WTC11 (cell line): ENCODE measurements around the gene GFM2. TPM values are rescaled to one million over a fixed set of nuclear protein-coding genes. Genes with fewer than 3 reads are reported as not detected.
A peak's percentile ranks its signal among the peaks of the same experiment; 100 is the strongest.

Experiments
- ATAC-seq: fragments of 200-7000 bp; cut with Tn5 transposase; 2 replicates; pipeline ENCODE4 v1.10.0; 2021; ENCODE audit warnings: mild to moderate bottlenecking, moderate library complexity
- CTCF ChIA-PET: fragments of 300-600 bp; sonication (Branson Sonifier 250); formaldehyde crosslinking; loops from one replicate; lab custom pipeline; 2021; ENCODE audit warnings: antibody characterized with exemption; lab: Charles Lee
- POLR2A ChIA-PET: fragments of 350-600 bp; sonication (Branson Sonifier 250); formaldehyde crosslinking; loops from one replicate; lab custom pipeline; 2021; ENCODE audit warnings: antibody characterized with exemption; lab: Charles Lee
- DNase-seq: peaks from one replicate; pipeline ENCODE4 v3.0.0; 2021; ENCODE audit warnings: low spot score
- H3K27ac Mint-ChIP-seq: 2 replicates; pipeline ENCODE4 v1.8.0; 2021; ENCODE audit warnings: mixed read lengths
- H3K27me3 Mint-ChIP-seq: 2 replicates; pipeline ENCODE4 v1.8.0; 2021; ENCODE audit warnings: low read depth, mild to moderate bottlenecking, moderate library complexity, mixed read lengths
- H3K36me3 Mint-ChIP-seq: 2 replicates; pipeline ENCODE4 v1.8.0; 2021; ENCODE audit warnings: mixed read lengths
- H3K4me1 Mint-ChIP-seq: 2 replicates; pipeline ENCODE4 v1.8.0; 2022; ENCODE audit warnings: mixed read lengths
- H3K4me3 Mint-ChIP-seq: 2 replicates; pipeline ENCODE4 v1.8.0; 2021; ENCODE audit warnings: mild to moderate bottlenecking, moderate library complexity, mixed read lengths
- H3K9me3 Mint-ChIP-seq: 2 replicates; pipeline ENCODE4 v1.8.0; 2021; ENCODE audit warnings: mixed read lengths
- ELF4 ChIP-seq: sonication (generic); formaldehyde crosslinking; IDR thresholded peaks from 2 replicates; pipeline ENCODE4 v1.8.1; 2022; ENCODE audit warnings: low read depth, mild to moderate bottlenecking, moderate library complexity, missing genetic modification reagents
- ETV6 ChIP-seq: sonication (generic); formaldehyde crosslinking; IDR thresholded peaks from 2 replicates; pipeline ENCODE4 v1.8.1; 2022; ENCODE audit warnings: mild to moderate bottlenecking, missing genetic modification reagents
- FOXJ3 ChIP-seq: sonication (generic); formaldehyde crosslinking; IDR thresholded peaks from 2 replicates; pipeline ENCODE4 v1.9.0; 2021; ENCODE audit warnings: missing genetic modification reagents, mild to moderate bottlenecking, borderline replicate concordance
- FOXK1 ChIP-seq: sonication (generic); formaldehyde crosslinking; IDR thresholded peaks from 2 replicates; pipeline ENCODE4 v1.8.0; 2022; ENCODE audit warnings: mild to moderate bottlenecking, moderate library complexity, missing genetic modification reagents
- JUN ChIP-seq: sonication (generic); formaldehyde crosslinking; IDR thresholded peaks from 2 replicates; pipeline ENCODE4 v1.8.0; 2023; ENCODE audit warnings: mild to moderate bottlenecking, missing genetic modification reagents
- KAT7 ChIP-seq: sonication (generic); formaldehyde crosslinking; IDR thresholded peaks from 2 replicates; pipeline ENCODE4 v1.8.1; 2023; ENCODE audit warnings: missing genetic modification reagents, mild to moderate bottlenecking, borderline replicate concordance
- MYBL2 ChIP-seq: sonication (generic); formaldehyde crosslinking; IDR thresholded peaks from 2 replicates; pipeline ENCODE4 v1.8.1; 2023; ENCODE audit warnings: mild to moderate bottlenecking, moderate library complexity, missing genetic modification reagents
- NFATC4 ChIP-seq: fragments of 250-450 bp; sonication (Bioruptor Pico); IDR thresholded peaks from 2 replicates; pipeline ENCODE4 v1.9.0; 2021; ENCODE audit warnings: mild to moderate bottlenecking
- NR2C2 ChIP-seq: sonication (generic); formaldehyde crosslinking; IDR thresholded peaks from 2 replicates; pipeline ENCODE4 v1.8.0; 2022; ENCODE audit warnings: mild to moderate bottlenecking, missing genetic modification reagents
- SMAD4 ChIP-seq: sonication (generic); formaldehyde crosslinking; IDR thresholded peaks from 2 replicates; pipeline ENCODE4 v1.8.0; 2022; ENCODE audit warnings: mild to moderate bottlenecking, missing genetic modification reagents
- ZNF121 ChIP-seq: sonication (generic); formaldehyde crosslinking; IDR thresholded peaks from 2 replicates; pipeline ENCODE4 v1.8.0; 2023; ENCODE audit warnings: missing genetic modification reagents
- ZNF281 ChIP-seq: sonication (generic); formaldehyde crosslinking; IDR thresholded peaks from 2 replicates; pipeline ENCODE4 v1.8.0; 2023; ENCODE audit warnings: mild to moderate bottlenecking, missing genetic modification reagents
- ZNF317 ChIP-seq: sonication (generic); formaldehyde crosslinking; IDR thresholded peaks from 2 replicates; pipeline ENCODE4 v1.8.1; 2023; ENCODE audit warnings: low read depth, mild to moderate bottlenecking, moderate library complexity, missing genetic modification reagents, borderline replicate concordance
- total RNA-seq: library from RNA; stranded (reverse); gene quantifications from 3 replicates; pipeline ENCODE4 v1.2.3, GENCODE V29; 2021
- TF ChIP-seq, protein P1 (sequence below): fragments of 200-600 bp; IDR thresholded peaks from 2 replicates; pipeline ENCODE4 v1.8.0; 2022; ENCODE audit warnings: antibody characterized with exemption
- TF ChIP-seq, protein P2 (sequence below): sonication (generic); formaldehyde crosslinking; IDR thresholded peaks from 2 replicates; pipeline ENCODE4 v1.8.0; 2023; ENCODE audit warnings: missing genetic modification reagents, mild to moderate bottlenecking, borderline replicate concordance
- TF ChIP-seq, protein P3 (sequence below): sonication (generic); formaldehyde crosslinking; IDR thresholded peaks from 2 replicates; pipeline ENCODE4 v1.8.0; 2022; ENCODE audit warnings: mild to moderate bottlenecking, missing genetic modification reagents
- TF ChIP-seq, protein P4 (sequence below): fragments of 250-450 bp; sonication (Bioruptor Pico); conservative IDR thresholded peaks from 2 replicates; pipeline ENCODE4 v1.9.0; 2021; ENCODE audit warnings: mild to moderate bottlenecking
- TF ChIP-seq, protein P5 (sequence below): sonication (generic); formaldehyde crosslinking; IDR thresholded peaks from 2 replicates; pipeline ENCODE4 v1.8.1; 2023; ENCODE audit warnings: mild to moderate bottlenecking, missing genetic modification reagents

Gene GFM2
- total RNA-seq, 1 experiment from 2014 or later: 31.6 TPM

- Mint-ChIP-seq H3K36me3 (peaks cover 23% of the 10 kb centered on the region), H3K9me3 (no peaks in the 10 kb centered on the region), H3K27ac (peak overlapping the region; percentile 88), H3K4me3 (peak overlapping the region; percentile 100), H3K4me1 (peaks cover 16% of the 10 kb centered on the region), H3K27me3 (no peaks in the 10 kb centered on the region)
- TF ChIP-seq SMAD4 (CRISPR knock-in tag) (no peak), FOXK1 (CRISPR knock-in tag) (no peak), MYBL2 (CRISPR knock-in tag) (no peak), NR2C2 (no peak)
- TF ChIP-seq, protein P1, sequence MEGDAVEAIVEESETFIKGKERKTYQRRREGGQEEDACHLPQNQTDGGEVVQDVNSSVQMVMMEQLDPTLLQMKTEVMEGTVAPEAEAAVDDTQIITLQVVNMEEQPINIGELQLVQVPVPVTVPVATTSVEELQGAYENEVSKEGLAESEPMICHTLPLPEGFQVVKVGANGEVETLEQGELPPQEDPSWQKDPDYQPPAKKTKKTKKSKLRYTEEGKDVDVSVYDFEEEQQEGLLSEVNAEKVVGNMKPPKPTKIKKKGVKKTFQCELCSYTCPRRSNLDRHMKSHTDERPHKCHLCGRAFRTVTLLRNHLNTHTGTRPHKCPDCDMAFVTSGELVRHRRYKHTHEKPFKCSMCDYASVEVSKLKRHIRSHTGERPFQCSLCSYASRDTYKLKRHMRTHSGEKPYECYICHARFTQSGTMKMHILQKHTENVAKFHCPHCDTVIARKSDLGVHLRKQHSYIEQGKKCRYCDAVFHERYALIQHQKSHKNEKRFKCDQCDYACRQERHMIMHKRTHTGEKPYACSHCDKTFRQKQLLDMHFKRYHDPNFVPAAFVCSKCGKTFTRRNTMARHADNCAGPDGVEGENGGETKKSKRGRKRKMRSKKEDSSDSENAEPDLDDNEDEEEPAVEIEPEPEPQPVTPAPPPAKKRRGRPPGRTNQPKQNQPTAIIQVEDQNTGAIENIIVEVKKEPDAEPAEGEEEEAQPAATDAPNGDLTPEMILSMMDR: peak; percentile 38; the same call in 1 of the 2 replicates
- no peak for ATAC-seq
- DNase-seq: no peak
- CTCF ChIA-PET: interaction anchor here (0.5 to 1.5 kb wide), 6 partner anchors 9 to 154 kb away, joined by 3 to 4 read pairs (median 3); partner anchors contain the start of gene FAM169A
- POLR2A ChIA-PET: interaction anchor here (0.5 to 1.5 kb wide), 2 partner anchors 101 to 1180 kb away, joined by 3 to 5 read pairs; no protein-coding TSS in a partner anchor
Measured at GRCh38 chr5:74766418-74766848, 484 bp downstream of the GFM2 start.

DNA sequence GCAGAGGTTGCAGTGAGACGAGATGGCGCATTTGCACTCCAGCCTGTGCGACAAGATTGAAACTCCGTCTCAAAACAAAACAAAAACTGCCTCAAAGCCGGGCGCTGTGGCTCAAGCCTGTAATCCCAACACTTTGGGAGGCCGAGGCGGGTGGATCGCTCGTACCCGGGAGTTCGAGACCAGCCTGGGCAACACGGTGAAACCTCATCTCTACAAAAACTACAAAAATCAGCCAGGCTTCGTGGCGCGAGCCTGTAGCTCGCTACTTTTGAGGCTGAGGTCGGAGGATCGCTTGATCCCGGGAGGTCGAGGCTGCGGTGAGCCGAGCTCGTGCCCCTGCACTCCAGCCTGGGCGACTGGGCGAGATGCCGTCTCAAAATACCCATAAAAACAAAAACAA lies 988 bp downstream of the GFM2 start:
- no peaks in the 10 kb centered on the region for H3K27me3 Mint-ChIP-seq
- ATAC-seq (no peak), DNase-seq (no peak)
- CTCF ChIA-PET: interaction anchor here (0.7 to 1.5 kb wide), 4 partner anchors 10 to 154 kb away, joined by 3 to 4 read pairs (median 4); partner anchors contain the start of gene FAM169A
- H3K27ac Mint-ChIP-seq: peak overlapping the region; percentile 88
- peaks cover 16% of the 10 kb centered on the region for H3K4me1 Mint-ChIP-seq
- H3K4me3 Mint-ChIP-seq: peak overlapping the region; percentile 100
- POLR2A ChIA-PET: interaction anchor here (1.5 kb wide), 1 partner anchor 101 kb away, joined by 5 read pairs; no protein-coding TSS in a partner anchor
- peaks cover 19% of the 10 kb centered on the region for H3K36me3 Mint-ChIP-seq
- no peaks in the 10 kb centered on the region for H3K9me3 Mint-ChIP-seq
- TF ChIP-seq ZNF317 (CRISPR knock-in tag): no peak
- no peak for TF ChIP-seq ZNF281 (CRISPR knock-in tag)
- TF ChIP-seq ELF4 (CRISPR knock-in tag): no peak
- TF ChIP-seq, protein P2, sequence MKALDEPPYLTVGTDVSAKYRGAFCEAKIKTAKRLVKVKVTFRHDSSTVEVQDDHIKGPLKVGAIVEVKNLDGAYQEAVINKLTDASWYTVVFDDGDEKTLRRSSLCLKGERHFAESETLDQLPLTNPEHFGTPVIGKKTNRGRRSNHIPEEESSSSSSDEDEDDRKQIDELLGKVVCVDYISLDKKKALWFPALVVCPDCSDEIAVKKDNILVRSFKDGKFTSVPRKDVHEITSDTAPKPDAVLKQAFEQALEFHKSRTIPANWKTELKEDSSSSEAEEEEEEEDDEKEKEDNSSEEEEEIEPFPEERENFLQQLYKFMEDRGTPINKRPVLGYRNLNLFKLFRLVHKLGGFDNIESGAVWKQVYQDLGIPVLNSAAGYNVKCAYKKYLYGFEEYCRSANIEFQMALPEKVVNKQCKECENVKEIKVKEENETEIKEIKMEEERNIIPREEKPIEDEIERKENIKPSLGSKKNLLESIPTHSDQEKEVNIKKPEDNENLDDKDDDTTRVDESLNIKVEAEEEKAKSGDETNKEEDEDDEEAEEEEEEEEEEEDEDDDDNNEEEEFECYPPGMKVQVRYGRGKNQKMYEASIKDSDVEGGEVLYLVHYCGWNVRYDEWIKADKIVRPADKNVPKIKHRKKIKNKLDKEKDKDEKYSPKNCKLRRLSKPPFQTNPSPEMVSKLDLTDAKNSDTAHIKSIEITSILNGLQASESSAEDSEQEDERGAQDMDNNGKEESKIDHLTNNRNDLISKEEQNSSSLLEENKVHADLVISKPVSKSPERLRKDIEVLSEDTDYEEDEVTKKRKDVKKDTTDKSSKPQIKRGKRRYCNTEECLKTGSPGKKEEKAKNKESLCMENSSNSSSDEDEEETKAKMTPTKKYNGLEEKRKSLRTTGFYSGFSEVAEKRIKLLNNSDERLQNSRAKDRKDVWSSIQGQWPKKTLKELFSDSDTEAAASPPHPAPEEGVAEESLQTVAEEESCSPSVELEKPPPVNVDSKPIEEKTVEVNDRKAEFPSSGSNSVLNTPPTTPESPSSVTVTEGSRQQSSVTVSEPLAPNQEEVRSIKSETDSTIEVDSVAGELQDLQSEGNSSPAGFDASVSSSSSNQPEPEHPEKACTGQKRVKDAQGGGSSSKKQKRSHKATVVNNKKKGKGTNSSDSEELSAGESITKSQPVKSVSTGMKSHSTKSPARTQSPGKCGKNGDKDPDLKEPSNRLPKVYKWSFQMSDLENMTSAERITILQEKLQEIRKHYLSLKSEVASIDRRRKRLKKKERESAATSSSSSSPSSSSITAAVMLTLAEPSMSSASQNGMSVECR (CRISPR knock-in tag): no peak
- no peak for TF ChIP-seq FOXJ3 (CRISPR knock-in tag)
- TF ChIP-seq, protein P3, sequence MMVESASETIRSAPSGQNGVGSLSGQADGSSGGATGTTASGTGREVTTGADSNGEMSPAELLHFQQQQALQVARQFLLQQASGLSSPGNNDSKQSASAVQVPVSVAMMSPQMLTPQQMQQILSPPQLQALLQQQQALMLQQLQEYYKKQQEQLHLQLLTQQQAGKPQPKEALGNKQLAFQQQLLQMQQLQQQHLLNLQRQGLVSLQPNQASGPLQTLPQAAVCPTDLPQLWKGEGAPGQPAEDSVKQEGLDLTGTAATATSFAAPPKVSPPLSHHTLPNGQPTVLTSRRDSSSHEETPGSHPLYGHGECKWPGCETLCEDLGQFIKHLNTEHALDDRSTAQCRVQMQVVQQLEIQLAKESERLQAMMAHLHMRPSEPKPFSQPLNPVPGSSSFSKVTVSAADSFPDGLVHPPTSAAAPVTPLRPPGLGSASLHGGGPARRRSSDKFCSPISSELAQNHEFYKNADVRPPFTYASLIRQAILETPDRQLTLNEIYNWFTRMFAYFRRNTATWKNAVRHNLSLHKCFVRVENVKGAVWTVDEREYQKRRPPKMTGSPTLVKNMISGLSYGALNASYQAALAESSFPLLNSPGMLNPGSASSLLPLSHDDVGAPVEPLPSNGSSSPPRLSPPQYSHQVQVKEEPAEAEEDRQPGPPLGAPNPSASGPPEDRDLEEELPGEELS (CRISPR knock-in tag): no peak
- TF ChIP-seq, protein P4, sequence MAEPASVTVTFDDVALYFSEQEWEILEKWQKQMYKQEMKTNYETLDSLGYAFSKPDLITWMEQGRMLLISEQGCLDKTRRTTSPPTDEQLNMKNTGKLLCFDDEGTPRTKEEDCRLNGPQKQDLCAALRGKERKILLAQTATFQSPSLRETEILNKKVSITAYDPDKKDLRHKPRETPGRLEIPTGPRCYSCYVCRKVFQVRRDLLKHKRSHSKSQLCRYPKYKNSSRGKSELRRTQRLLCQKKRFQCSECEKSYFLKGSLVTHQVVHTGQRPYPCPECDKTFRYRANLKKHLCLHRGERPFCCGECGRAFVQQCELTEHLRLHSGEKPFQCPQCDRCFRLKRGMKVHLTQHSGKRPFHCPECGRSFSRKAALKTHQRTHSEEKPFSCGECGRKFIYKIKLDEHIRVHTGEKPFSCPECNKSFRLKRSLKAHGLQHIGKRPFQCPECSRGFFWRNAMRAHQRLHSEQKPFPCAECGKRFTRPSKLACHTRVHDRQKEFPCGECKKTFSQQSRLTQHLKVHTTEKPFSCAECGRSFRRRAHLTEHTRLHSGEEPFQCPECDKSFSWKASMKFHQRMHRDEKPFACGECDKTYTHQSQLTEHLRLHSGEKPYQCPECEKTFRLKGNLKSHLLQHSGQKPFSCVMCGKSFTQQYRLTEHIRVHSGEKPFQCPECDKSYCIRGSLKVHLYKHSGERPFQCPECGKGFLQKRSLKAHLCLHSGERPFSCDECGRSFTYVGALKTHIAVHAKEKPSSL (CRISPR knock-in tag): no peak
- no peak for TF ChIP-seq JUN (CRISPR knock-in tag)
- no peak for TF ChIP-seq NFATC4
- TF ChIP-seq ETV6: no peak
- TF ChIP-seq, protein P5, sequence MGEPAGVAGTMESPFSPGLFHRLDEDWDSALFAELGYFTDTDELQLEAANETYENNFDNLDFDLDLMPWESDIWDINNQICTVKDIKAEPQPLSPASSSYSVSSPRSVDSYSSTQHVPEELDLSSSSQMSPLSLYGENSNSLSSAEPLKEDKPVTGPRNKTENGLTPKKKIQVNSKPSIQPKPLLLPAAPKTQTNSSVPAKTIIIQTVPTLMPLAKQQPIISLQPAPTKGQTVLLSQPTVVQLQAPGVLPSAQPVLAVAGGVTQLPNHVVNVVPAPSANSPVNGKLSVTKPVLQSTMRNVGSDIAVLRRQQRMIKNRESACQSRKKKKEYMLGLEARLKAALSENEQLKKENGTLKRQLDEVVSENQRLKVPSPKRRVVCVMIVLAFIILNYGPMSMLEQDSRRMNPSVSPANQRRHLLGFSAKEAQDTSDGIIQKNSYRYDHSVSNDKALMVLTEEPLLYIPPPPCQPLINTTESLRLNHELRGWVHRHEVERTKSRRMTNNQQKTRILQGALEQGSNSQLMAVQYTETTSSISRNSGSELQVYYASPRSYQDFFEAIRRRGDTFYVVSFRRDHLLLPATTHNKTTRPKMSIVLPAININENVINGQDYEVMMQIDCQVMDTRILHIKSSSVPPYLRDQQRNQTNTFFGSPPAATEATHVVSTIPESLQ (CRISPR knock-in tag): no peak
- TF ChIP-seq ZNF121 (CRISPR knock-in tag): no peak
- no peak for TF ChIP-seq KAT7
- TF ChIP-seq, all 79 proteins: peak for 0
